H1 (cell line): Measurements from ENCODE around the gene SUCLG2. TPM values are rescaled to one million over a fixed set of nuclear protein-coding genes. Genes with fewer than 3 reads are reported as not detected.

ENCODE experiments used
- BACH1 ChIP-seq: IDR thresholded peaks from 2 replicates; pipeline ENCODE4 v1.6.1; 2012; ENCODE audit warnings: low read length, improper control_type of control experiment
- KDM5A ChIP-seq: fragments of 200-600 bp; IDR thresholded peaks from 2 replicates; pipeline ENCODE4 v1.7.1; 2012; ENCODE audit warnings: mild to moderate bottlenecking, low read length, inconsistent platforms, mixed read lengths
- POLR2AphosphoS5 ChIP-seq: IDR thresholded peaks from 2 replicates; pipeline ENCODE4 v1.6.1; 2011; ENCODE audit warnings: low read depth, low read length
- SP1 ChIP-seq: IDR thresholded peaks from 2 replicates; pipeline ENCODE4 v1.6.1; 2011; ENCODE audit warnings: low read depth, low read length
- SP2 ChIP-seq: IDR thresholded peaks from 2 replicates; pipeline ENCODE4 v1.6.1; 2012; ENCODE audit warnings: mild to moderate bottlenecking, low read length, inconsistent platforms
- TBP ChIP-seq: IDR thresholded peaks from 2 replicates; pipeline ENCODE4 v1.6.1; 2011; ENCODE audit warnings: low read depth, low read length, improper control_type of control experiment
- polyA plus RNA-seq, 7 experiments: library from polyadenylated mRNA; depleted of rRNA in 3 of 7; stranded (reverse) in 5 of 7; unstranded in 2 of 7; fragments of >200 nt in 5 of 7; fragments of 200-250 nt in 2 of 7; gene quantifications; 1 replicate in 5 of 7; 2 replicates in 1 of 7; 4 replicates in 1 of 7; pipeline versions ENCODE4 v1.2.1 to v1.2.3, GENCODE V29; 2011 to 2013; ENCODE audit warnings: missing spikeins in 2 of 7, mixed read lengths in 2 of 7
- total RNA-seq: library from RNA; stranded (reverse); fragmentation: NEBNext Ultra II Directional; extraction: Animal tissue kit (Norgen Biotek cat#: 25700); gene quantifications from 2 replicates; pipeline ENCODE4 v1.2.1, GENCODE V29; 2021

The SUCLG2 gene
- total and polyA plus RNA-seq, 2 of the 8 experiments (the other 6 are each of a cell fraction or from before 2014, with no cell fraction given) = 12.9 to 46.2 TPM

DNA sequence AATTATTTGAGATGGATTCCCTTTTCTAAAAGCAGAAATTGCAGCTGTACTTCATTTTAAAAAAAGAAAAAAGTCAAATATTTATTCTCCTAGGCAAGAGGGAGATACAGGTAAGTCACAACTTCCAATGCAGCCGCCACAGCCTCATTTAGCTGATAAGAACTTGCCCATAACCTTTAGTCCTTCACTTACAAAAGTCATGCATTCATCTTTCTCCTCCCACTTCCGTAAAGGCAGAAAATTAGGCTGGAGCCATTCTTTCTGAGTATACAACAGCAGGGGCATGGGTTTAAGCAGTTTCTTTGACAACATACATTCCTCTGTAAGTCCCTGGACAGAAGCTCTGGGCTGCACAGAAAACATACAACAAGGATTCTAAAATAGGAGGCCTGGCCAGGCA, 4.3 kb downstream of the SUCLG2 start (continued):
- TF ChIP-seq KDM5A (no peak), POLR2AphosphoS5 (no peak), SP1 (no peak), BACH1 (no peak), TBP (no peak), SP2 (no peak)
- TF ChIP-seq, all 59 proteins: peak for 0
